ENCODE data around the gene NFIA.

GRCh38 chr1:61138305-61138704 lies 55.9 kb downstream of the NFIA start:
- TF ChIP-seq CTCF (IDR thresholded peaks at IDR 0.05) (no peak), POLR2A (IDR thresholded peaks at IDR 0.05; ENCODE audit: low read depth) (no peak)

Data from esophagus muscularis mucosa (tissue), 3 donors.